HG02970 (cell line): ENCODE measurements around the gene RGL3.
A peak's percentile ranks its signal among the peaks of the same experiment; 100 is the strongest.
"Not testable (repeated sequence)": the region's sequence is repeated elsewhere in the genome, so short reads cannot be mapped to it uniquely, and the experiment has no call there.

Experiments
- ATAC-seq: cut with Tn5 transposase; IDR thresholded peaks from one replicate; pipeline ENCODE4 v1.9.1; 2021; ENCODE audit warnings: mild to moderate bottlenecking, moderate library complexity, moderate number of reproducible peaks; ENCODE audit not compliant: unreplicated experiment, low FRiP score

The RGL3 gene

GRCh38 chr19:11421371-11422098, 2.4 kb upstream of the RGL3 start:
- peak; percentile 40 for ATAC-seq

GRCh38 chr19:11420429-11421370, 1.6 kb upstream of the RGL3 start:
- ATAC-seq: no peak

GRCh38 chr19:11418094-11418548, 993 bp downstream of the RGL3 start:
- ATAC-seq: no peak

GRCh38 chr19:11416346-11417052, 2.6 kb downstream of the RGL3 start:
- ATAC-seq: no peak

- ATAC-seq: no peak
Measured at GRCh38 chr19:11414544-11414943, 4.6 kb downstream of the RGL3 start.

- ATAC-seq: no peak
Measured at GRCh38 chr19:11410682-11411081, 8.4 kb downstream of the RGL3 start.

- ATAC-seq: no peak
Measured at GRCh38 chr19:11408591-11408990, 10.5 kb downstream of the RGL3 start.

- ATAC-seq: not testable (repeated sequence)
Measured at GRCh38 chr19:11406703-11407236, 12.3 kb downstream of the RGL3 start.

- no peak for ATAC-seq
Measured at GRCh38 chr19:11405846-11406643, 13.1 kb downstream of the RGL3 start.

- ATAC-seq: no peak
Measured at GRCh38 chr19:11404588-11405222, 14.4 kb downstream of the RGL3 start.

GRCh38 chr19:11401808-11402543, 17.1 kb downstream of the RGL3 start:
- ATAC-seq: no peak

GRCh38 chr19:11400798-11401197, 18.3 kb downstream of the RGL3 start:
- no peak for ATAC-seq

GRCh38 chr19:11399667-11400066, 19.4 kb downstream of the RGL3 start:
- no peak for ATAC-seq

- no peak for ATAC-seq
Measured at GRCh38 chr19:11397089-11397610, 22.0 kb downstream of the RGL3 start.

- no peak for ATAC-seq
Measured at GRCh38 chr19:11390933-11391680, 28.0 kb downstream of the RGL3 start.

- no peak for ATAC-seq
Measured at GRCh38 chr19:11390359-11390758, 28.8 kb downstream of the RGL3 start.

- no peak for ATAC-seq
Measured at GRCh38 chr19:11387162-11388034, 31.7 kb downstream of the RGL3 start.
